GM12878 (cell line): Measurements from ENCODE around the gene GMIP. TPM values are rescaled to one million over a fixed set of nuclear protein-coding genes. Genes with fewer than 3 reads are reported as not detected.

ENCODE experiments used
- ATAC-seq: fragments of 200-7000 bp; cut with Tn5 transposase; 3 replicates; pipeline ENCODE4 v1.9.1; 2020; ENCODE audit warnings: mild to moderate bottlenecking, moderate library complexity
- BruUV-seq: library from RNA; stranded (reverse); fragments of 400-500 nt; replicated peaks from 2 replicates; lab custom pipeline; 2021; lab: Mats Ljungman, UMichigan
- CTCF ChIA-PET: fragments of 300-600 bp; sonication (Branson Sonifier 250); formaldehyde crosslinking; extraction: SDS; loops from one replicate; lab custom pipeline; 2021; ENCODE audit warnings: inconsistent platforms; lab: Yijun Ruan, JAX
- POLR2A ChIA-PET: fragments of 350-600 bp; formaldehyde crosslinking; extraction: SDS; loops from one replicate; lab custom pipeline; 2021; ENCODE audit warnings: inconsistent platforms; lab: Charles Lee
- RAD21 ChIA-PET: fragments of 300-600 bp; sonication (Branson Sonifier 250); formaldehyde crosslinking; loops from one replicate; lab custom pipeline; 2023; ENCODE audit warnings: antibody characterized with exemption; ENCODE audit not compliant: unreplicated experiment; lab: Charles Lee
- SMC1A ChIA-PET: fragments of 300-600 bp; sonication (Branson Sonifier 250); formaldehyde crosslinking; loops from one replicate; lab custom pipeline; 2023; ENCODE audit not compliant: unreplicated experiment, uncharacterized antibody; lab: Charles Lee
- DNase-seq: peaks from one replicate; pipeline ENCODE4 v3.0.0-alpha.2; 2011; ENCODE audit warnings: low read depth, low spot score
- FAIRE-seq: peaks from 3 replicates; lab custom pipeline; 2011; peaks lifted over from hg19 to GRCh38; lab: Jason Lieb, UNC
- H2AFZ ChIP-seq: 2 replicates; pipeline ENCODE4 v1.6.0; 2011; ENCODE audit warnings: low read depth, low read length, control low read depth; ENCODE audit not compliant: control insufficient read depth
- H3K27ac ChIP-seq: 2 replicates; pipeline ENCODE4 v1.5.1; 2011; ENCODE audit warnings: control low read depth; ENCODE audit not compliant: control insufficient read depth, insufficient read depth
- H3K27me3 ChIP-seq, 2 experiments: replicated peaks in 1 of 2; 2 replicates each; pipeline versions ENCODE4 v1.6.0 to v1.6.1; 2011; ENCODE audit warnings: low read length in 1 of 2; ENCODE audit not compliant: control insufficient read depth in 2 of 2, insufficient read depth in 2 of 2
- H3K36me3 ChIP-seq, 2 experiments: 2 replicates each; pipeline ENCODE4 v1.5.1; 2011; ENCODE audit warnings: low read length in 1 of 2; ENCODE audit not compliant: control insufficient read depth in 2 of 2, insufficient read depth in 2 of 2
- H3K4me1 ChIP-seq: 2 replicates; pipeline ENCODE4 v1.6.1; 2011; ENCODE audit warnings: mild to moderate bottlenecking, low read length, moderate library complexity, mixed read lengths; ENCODE audit not compliant: control insufficient read depth, insufficient read depth
- H3K4me2 ChIP-seq: 2 replicates; pipeline ENCODE4 v1.6.0; 2011; ENCODE audit warnings: control low read depth; ENCODE audit not compliant: control insufficient read depth, insufficient read depth
- H3K4me3 ChIP-seq: fragments of 200-600 bp; sonication (generic); 2 replicates; pipeline ENCODE4 v1.5.1; 2016
- H3K79me2 ChIP-seq: 2 replicates; pipeline ENCODE4 v1.6.0; 2011; ENCODE audit warnings: low read length; ENCODE audit not compliant: control insufficient read depth, insufficient read depth
- H3K9ac ChIP-seq: 2 replicates; pipeline ENCODE4 v1.8.0; 2011; ENCODE audit warnings: low read length, control low read depth, mixed read lengths; ENCODE audit not compliant: control insufficient read depth, insufficient read depth
- H3K9me3 ChIP-seq: replicated peaks from 3 replicates; pipeline ENCODE4 v1.5.1; 2011; ENCODE audit warnings: mild to moderate bottlenecking, low read length; ENCODE audit not compliant: control insufficient read depth, insufficient read depth
- H4K20me1 ChIP-seq: 2 replicates; pipeline ENCODE4 v1.6.0; 2011; ENCODE audit not compliant: control insufficient read depth, insufficient read depth
- ATF3 ChIP-seq: IDR thresholded peaks from 2 replicates; pipeline ENCODE4 v1.6.1; 2011; ENCODE audit warnings: low read depth, mild to moderate bottlenecking, low read length, moderate library complexity, borderline replicate concordance; ENCODE audit errors: extremely low read depth
- CBX5 ChIP-seq: sonication (generic); IDR thresholded peaks from 2 replicates; pipeline ENCODE4 v1.6.1; 2016; ENCODE audit warnings: low read depth, moderate library complexity, mild to moderate bottlenecking, inconsistent platforms
- FOS ChIP-seq: IDR thresholded peaks from 3 replicates; pipeline ENCODE4 v1.6.1; 2011; ENCODE audit warnings: borderline replicate concordance; ENCODE audit not compliant: insufficient read length; ENCODE audit errors: extremely low read depth
- MLLT1 ChIP-seq: fragments of 450-650 bp; IDR thresholded peaks from 2 replicates; pipeline ENCODE4 v1.6.1; 2016; ENCODE audit warnings: mild to moderate bottlenecking
- MTA3 ChIP-seq: IDR thresholded peaks from 2 replicates; pipeline ENCODE4 v1.6.1; 2012; ENCODE audit warnings: low read length, inconsistent platforms, borderline replicate concordance
- MXI1 ChIP-seq: fragments of 150-350 bp; IDR thresholded peaks from 2 replicates; pipeline ENCODE4 v1.6.1; 2011; ENCODE audit warnings: low read depth, mild to moderate bottlenecking, inconsistent platforms, low read length, improper control_type of control experiment
- MYC ChIP-seq: IDR thresholded peaks from 2 replicates; pipeline ENCODE4 v1.6.1; 2011; ENCODE audit warnings: mild to moderate bottlenecking, low read length, moderate library complexity, inconsistent platforms; ENCODE audit not compliant: insufficient read depth, insufficient replicate concordance, insufficient read length, severe bottlenecking
- NR2C1 ChIP-seq: fragments of 450-650 bp; IDR thresholded peaks from 2 replicates; pipeline ENCODE4 v1.6.1; 2017; ENCODE audit warnings: antibody characterized with exemption, mild to moderate bottlenecking, moderate library complexity
- PRDM15 ChIP-seq: fragments of 450-650 bp; formaldehyde crosslinking; IDR thresholded peaks from 2 replicates; pipeline ENCODE4 v1.4.0; 2020; ENCODE audit warnings: mild to moderate bottlenecking, moderate library complexity
- SREBF1 ChIP-seq: IDR thresholded peaks from 2 replicates; pipeline ENCODE4 v1.6.1; 2012; ENCODE audit warnings: mild to moderate bottlenecking, low read length
- WGBS: methylation state at CpG from one replicate; pipeline ENCODE4 v1.1.6; 2016; ENCODE audit warnings: low lambda C conversion rate; ENCODE audit not compliant: insufficient replicate concordance, insufficient coverage; ENCODE audit errors: missing lambda C conversion rate; 5-methylcytosine and 5-hydroxymethylcytosine counted together
- in situ Hi-C: fragments of 300-500 bp; cut with MboI; formaldehyde crosslinking; loops from 9 replicates; pipeline ENCODE4 v1.14.3; 2018; ENCODE audit warnings: mixed read lengths
- intact Hi-C: fragments of 100-400 bp; cut with micrococcal nuclease; formaldehyde crosslinking; loops from one replicate; pipeline ENCODE4 v1.14.2; 2022; ENCODE audit not compliant: unreplicated experiment
- polyA plus RNA-seq, 11 experiments: library from polyadenylated mRNA; depleted of rRNA in 4 of 11; unstranded in 6 of 11; stranded (reverse) in 5 of 11; fragments of >200 nt; fragmentation: Nextera tagmentation in 4 of 11; fragmentation: Illumina TruSeq in 1 of 11; extraction: Ambion mirVana in 4 of 11; extraction: Trizol in 1 of 11; gene quantifications; 1 replicate in 1 of 11; 2 replicates in 10 of 11; pipeline versions ENCODE4 v1.2.1 to v1.2.3, GENCODE V29; 2011 to 2016; ENCODE audit warnings: inconsistent platforms in 2 of 11, missing spikeins in 2 of 11, low read depth in 1 of 11
- total RNA-seq, 4 experiments: library from RNA; depleted of rRNA in 3 of 4; stranded (reverse); fragments of >200 nt in 3 of 4; fragmentation: Illumina TruSeq in 1 of 4; extraction: Trizol in 1 of 4; gene quantifications; 2 replicates each; pipeline versions ENCODE4 v1.2.1 to v1.2.3, GENCODE V29; 2013 to 2021

GMIP gene
- total and polyA plus RNA-seq, 10 of the 15 experiments (the other 5 are each of a cell fraction or from before 2014, with no cell fraction given): 1.5 to 63.5 (median 22.3) TPM

GRCh38 chr19:19679176-19680073 is 36.0 kb upstream of the GMIP start:
- CTCF ChIA-PET: no interaction called here
- TF ChIP-seq CBX5 (no peak), MLLT1 (0 out of 2 replicates have a peak, but pooled peaks have one; percentile 21)
- no peaks in the 10 kb centered on the region for H3K27me3 ChIP-seq
- H4K20me1 ChIP-seq: no peaks in the 10 kb centered on the region
- FAIRE-seq (no peak), DNase-seq (no peak), ATAC-seq (no peak)
- no peaks in the 10 kb centered on the region for H3K4me1 ChIP-seq
- H2AFZ ChIP-seq: no peak overlapping the region
- RAD21 ChIA-PET: no interaction called here
- in situ Hi-C loops: no loop called here
- intact Hi-C loops: no loop called here
- peaks cover 12 to 35% of the 10 kb centered on the region in 2 experiments for H3K36me3 ChIP-seq
- H3K4me3 ChIP-seq: no peak overlapping the region
- H3K4me2 ChIP-seq: no peak overlapping the region
- H3K9ac ChIP-seq: no peak overlapping the region
- POLR2A ChIA-PET: no interaction called here
- peaks cover 60% of the 10 kb centered on the region for H3K9me3 ChIP-seq
- no peaks in the 10 kb centered on the region; the same call in 1 of the 2 replicates for H3K79me2 ChIP-seq
- no peak overlapping the region for H3K27ac ChIP-seq
- SMC1A ChIA-PET: no interaction called here
- TSS peak; percentile 41 for BruUV-seq
- WGBS: 98% methylated on average over 20 of the region's 20 CpGs

- peaks cover 12 to 48% of the 10 kb centered on the region in 2 experiments for H3K36me3 ChIP-seq
- FAIRE-seq (no peak), ATAC-seq (no peak), DNase-seq (no peak)
- 90% methylated on average over 7 of the region's 7 CpGs for WGBS
- CTCF ChIA-PET: no interaction called here
- H3K4me3 ChIP-seq: no peak overlapping the region
- H3K4me1 ChIP-seq: no peaks in the 10 kb centered on the region
- H3K27me3 ChIP-seq: no peaks in the 10 kb centered on the region
- H3K79me2 ChIP-seq: peaks cover 3% of the 10 kb centered on the region
- no peak overlapping the region for H3K27ac ChIP-seq
- RAD21 ChIA-PET: no interaction called here
- no peaks in the 10 kb centered on the region for H4K20me1 ChIP-seq
- peaks cover 63% of the 10 kb centered on the region for H3K9me3 ChIP-seq
- in situ Hi-C loops: no loop called here
- H2AFZ ChIP-seq: no peak overlapping the region
- SMC1A ChIA-PET: no interaction called here
- no peak overlapping the region for H3K4me2 ChIP-seq
- intact Hi-C loops: no loop called here
- no peak overlapping the region for H3K9ac ChIP-seq
- POLR2A ChIA-PET: no interaction called here
- no TSS peak for BruUV-seq
- TF ChIP-seq ATF3 (no peak), SREBF1 (no peak), FOS (no peak), MXI1 (no peak), NR2C1 (no peak), MTA3 (no peak), PRDM15 (CRISPR knock-in tag) (no peak), MYC (no peak)
Observed at GRCh38 chr19:19677579-19677978, 34.1 kb upstream of the GMIP start.
